SH-SY5Y (cell line): ENCODE data around the gene CNNM2.

Experiments
- GATA2 ChIP-seq: IDR thresholded peaks from 2 replicates; pipeline ENCODE4 v1.6.1; 2011; ENCODE audit warnings: mild to moderate bottlenecking, low read depth, low read length
- GATA3 ChIP-seq: IDR thresholded peaks from 2 replicates; pipeline ENCODE4 v1.6.1; 2011; ENCODE audit warnings: low read depth, mild to moderate bottlenecking, low read length, moderate library complexity

DNA sequence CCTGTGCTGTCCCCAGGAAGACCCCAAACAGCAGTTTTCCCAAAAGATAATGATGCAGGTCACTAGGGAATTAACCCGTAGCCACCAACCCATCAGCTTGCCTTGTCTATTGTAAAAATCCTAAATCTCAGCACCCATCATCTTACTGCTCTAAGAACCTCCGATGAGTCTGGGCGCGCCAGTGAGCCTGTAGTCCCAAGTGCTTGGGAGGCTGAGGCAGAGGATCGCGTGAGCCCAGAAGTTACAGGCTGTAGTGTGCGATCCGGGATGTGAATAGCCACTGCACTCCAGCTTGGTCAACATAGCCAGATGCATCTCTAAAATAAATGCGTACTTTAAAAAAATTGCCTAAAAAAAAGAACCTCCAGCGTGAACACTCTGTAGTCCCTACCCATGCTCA is 47.9 kb upstream of the CNNM2 start:
- TF ChIP-seq GATA2 (no peak), GATA3 (no peak)
